ENCODE results near the gene BASP1.

Gene BASP1

DNA sequence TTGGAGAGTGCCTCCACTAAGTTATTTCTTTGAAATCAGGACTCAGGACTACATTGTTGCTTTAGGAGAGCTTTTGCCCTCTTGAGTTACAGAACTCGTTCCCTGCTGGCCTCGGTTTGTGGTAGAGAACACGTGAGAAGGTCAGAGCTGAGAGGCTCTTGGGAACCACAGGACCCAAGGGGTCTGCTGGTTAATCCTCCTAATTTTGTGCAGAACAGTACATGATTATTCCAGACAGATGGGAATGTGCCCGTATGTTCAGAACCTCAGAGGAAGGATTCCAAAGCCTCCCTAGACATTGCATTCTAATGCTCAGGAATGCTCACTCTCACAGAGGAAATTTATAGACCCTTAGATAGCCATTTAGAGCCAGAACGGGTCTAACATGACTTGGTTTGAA, 25.2 kb upstream of the BASP1 start:
- no peak for DNase-seq

DNA sequence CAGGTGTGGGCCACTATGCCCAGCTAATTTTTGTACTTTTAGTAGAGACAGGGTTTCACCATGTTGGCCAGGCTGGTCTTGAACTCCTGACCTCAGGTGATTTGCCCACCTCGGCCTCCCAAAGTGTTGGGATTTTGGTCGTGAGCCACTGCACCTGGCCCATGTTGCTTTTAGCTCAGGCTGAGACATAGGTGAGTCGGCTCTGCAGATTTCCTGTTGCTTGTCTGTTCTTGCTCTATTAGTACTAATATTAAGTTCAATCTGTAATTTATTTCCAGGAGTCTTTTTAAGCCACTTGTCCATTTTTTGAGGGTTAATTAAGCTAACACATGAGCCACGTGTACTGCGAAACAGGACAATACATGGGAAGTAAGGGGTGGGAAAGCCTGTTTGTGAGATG, 21.4 kb upstream of the BASP1 start:
- no peak for DNase-seq

- no peak for DNase-seq
Measured at GRCh38 chr5:17196697-17197096, 20.7 kb upstream of the BASP1 start.

- DNase-seq, result peak; percentile 69
Measured at GRCh38 chr5:17203329-17204132, 13.9 kb upstream of the BASP1 start.

GRCh38 chr5:17204133-17204489, 13.3 kb upstream of the BASP1 start:
- DNase-seq, result no peak

GRCh38 chr5:17206021-17206420, 11.4 kb upstream of the BASP1 start:
- DNase-seq, result no peak

GRCh38 chr5:17212191-17212590, 5.2 kb upstream of the BASP1 start:
- DNase-seq, result no peak

DNA sequence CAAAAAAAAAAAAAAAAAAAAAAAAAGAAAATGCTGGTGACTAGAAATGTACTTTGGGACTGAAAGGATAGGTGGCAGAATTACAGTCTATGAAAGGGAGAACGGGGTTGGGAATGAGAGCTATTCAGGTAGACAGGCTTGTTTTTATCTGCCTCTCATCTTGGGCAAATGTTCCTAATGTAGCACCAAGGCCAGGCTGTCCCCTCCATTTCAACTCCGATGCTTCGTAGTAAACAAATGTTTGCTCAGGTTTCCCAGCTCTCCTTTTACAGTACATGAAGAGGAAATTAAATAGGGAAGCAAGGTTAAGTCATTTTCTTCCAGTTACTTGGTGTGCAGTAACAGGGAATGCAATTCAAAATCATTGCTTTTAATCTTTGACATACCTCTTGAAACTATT, 4.4 kb upstream of the BASP1 start:
- no peak for DNase-seq

- no peak for DNase-seq
Measured at GRCh38 chr5:17213938-17214337, 3.5 kb upstream of the BASP1 start.

- DNase-seq, result no peak
Measured at GRCh38 chr5:17214893-17215292, 2.5 kb upstream of the BASP1 start.

GRCh38 chr5:17215361-17215760, 2.1 kb upstream of the BASP1 start:
- DNase-seq, result no peak

DNA sequence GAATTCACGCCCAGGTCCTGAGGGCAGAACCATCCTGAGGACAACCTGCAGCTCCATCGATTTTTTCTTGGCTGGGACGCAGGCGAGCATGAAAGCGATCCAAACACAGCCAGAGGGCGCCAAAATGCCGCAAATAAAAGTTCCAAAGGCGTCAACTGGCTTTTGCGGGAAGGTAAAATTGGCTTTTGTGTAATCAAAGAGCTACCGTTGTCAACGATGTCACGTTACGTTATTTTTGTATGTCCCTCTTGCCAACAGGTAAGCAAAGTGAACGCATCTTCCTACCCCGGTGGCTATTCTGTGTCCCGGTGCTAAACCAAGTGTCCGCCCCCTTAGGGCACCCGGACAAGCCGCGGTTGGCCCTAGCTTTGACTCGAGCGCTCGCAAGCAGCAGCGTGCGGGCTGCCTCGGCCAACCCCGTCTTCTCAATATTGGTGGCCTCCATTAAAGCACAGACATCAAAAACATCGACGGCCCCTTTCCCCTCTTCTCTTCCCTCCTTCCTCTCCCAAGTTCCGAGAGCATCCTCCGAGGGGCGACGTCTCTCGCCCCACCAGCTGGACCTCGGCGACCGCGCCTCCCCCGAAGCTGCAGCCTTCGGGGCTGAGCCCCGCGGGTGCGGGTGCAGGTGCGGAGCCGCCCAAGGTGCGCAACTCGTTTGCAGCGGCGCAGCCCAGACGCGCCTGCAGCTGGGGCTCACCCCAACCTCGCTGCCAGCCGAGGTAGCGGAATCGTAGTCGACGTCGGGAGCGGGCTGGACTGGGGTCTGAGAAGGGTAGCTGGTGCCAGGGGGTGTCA, 1.1 kb upstream of the BASP1 start:
- peak; percentile 90 for DNase-seq

DNA sequence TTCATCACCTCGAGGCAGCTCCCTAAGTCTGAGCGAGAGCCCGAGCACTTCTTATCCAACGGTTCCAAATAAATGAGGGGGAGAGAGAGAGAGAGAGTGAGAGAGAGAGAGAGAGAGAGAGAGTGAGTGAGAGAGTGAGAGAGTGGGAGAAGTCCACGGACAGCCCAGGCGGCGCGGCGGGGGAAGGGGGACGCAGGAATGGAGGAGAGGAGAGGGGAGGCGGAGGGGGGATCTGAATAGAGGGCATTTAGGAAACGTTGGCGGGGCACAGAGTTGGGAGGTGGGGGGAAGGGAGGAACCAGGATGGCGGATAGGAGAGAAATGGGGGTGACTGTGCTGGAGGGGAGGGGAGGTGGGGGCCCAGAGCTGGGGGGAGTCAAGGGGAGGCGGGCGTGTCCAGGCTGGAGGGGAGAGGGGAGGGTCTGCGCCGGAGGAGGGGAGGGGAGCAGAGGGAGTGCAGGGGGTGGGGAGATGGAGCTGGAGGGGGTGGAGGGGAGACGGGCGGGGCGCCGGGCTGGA, 398 bp upstream of the BASP1 start:
- DNase-seq, result no peak

- peak; percentile 52 for DNase-seq
Measured at GRCh38 chr5:17218353-17219005, 1.0 kb downstream of the BASP1 start.

- DNase-seq, result peak; percentile 66
Measured at GRCh38 chr5:17219006-17219422, 1.6 kb downstream of the BASP1 start.

DNA sequence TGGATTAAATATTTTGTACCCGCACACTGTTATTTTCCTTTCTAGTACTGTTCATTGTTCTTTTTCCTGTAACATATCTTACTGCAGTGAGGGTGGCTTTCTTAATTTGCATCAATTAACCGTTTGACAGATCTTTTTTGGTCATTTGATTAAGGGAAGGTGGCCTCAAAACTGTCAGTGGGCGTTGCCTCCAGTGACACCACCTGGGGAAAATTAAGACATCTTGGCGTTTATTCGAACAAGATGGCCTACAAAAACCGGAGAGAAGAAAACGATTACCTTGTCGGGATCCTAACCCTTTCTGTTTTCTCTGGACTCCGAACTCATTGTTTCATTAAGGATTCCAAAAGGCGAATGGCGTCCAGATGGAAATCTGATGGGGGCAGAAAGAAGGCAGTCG, 2.0 kb downstream of the BASP1 start:
- peak; percentile 50 for DNase-seq

- DNase-seq, result no peak
Measured at GRCh38 chr5:17219992-17220391, 2.6 kb downstream of the BASP1 start.

- DNase-seq, result no peak
Measured at GRCh38 chr5:17220469-17220868, 3.0 kb downstream of the BASP1 start.

DNA sequence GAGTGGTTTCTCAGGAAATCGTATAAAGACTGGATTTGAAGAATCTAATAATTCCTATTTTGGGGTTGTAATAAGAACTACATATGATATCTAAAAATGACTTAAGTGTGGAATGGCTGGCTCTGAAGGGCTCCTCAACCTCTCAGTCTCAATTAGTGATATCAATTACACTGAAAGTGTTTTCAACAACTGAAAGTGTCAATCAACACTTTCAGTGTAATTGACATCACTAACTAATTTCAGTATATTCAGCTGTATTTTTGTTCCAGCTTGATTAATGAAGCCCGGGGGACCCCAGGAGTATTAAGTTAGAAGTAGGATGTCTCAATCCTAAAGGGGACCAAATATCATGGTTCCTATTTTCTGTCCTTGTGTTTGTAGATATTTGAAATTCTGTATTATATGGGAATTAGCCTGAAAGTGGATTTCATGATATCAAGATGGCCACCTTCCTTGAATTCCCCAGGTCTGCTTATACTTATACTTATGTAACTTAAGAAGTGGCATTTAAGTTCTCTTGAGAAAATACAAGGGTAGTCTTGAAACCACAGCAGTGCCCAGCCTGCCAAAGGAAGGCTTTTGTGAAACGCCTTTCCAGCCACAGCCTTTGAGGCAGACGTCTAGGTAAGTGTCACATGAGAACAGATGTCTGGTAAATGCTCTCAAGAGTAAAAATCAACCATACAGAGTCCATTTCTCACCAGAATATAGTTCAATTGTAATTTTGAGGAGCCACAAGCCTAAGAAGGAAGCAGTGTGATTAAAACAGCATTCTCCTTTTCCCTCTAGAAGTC, 4.6 kb downstream of the BASP1 start:
- no peak for DNase-seq

GRCh38 chr5:17222664-17223063, 5.2 kb downstream of the BASP1 start:
- no peak for DNase-seq

- no peak for DNase-seq
Measured at GRCh38 chr5:17223367-17224185, 6.1 kb downstream of the BASP1 start.

All from NCI-H526 treated with DMSO at 0.1 percent for 48 hours (cell line).